ENCODE data around the gene ALOX12. TPM values are rescaled to one million over a fixed set of nuclear protein-coding genes. Genes with fewer than 3 reads are reported as not detected.

The ALOX12 gene
- total RNA-seq, 1 experiment from 2014 or later: not detected

- Histone ChIP-seq H3K4me3 (replicated peaks in 1 of 2; ENCODE audit: low read depth in 1 of 2, low read length in 2 of 2) (no peak overlapping the region), H3K79me2 (ENCODE audit: insufficient read depth, low read length) (no peaks in the 10 kb centered on the region), H3K27ac (ENCODE audit: low read depth, low read length) (no peak overlapping the region), H3K9me2 (ENCODE audit: insufficient read depth) (no peaks in the 10 kb centered on the region), H4K20me1 (ENCODE audit: insufficient read depth) (no peaks in the 10 kb centered on the region), H3K4me1 (ENCODE audit: control insufficient read depth in 1 of 2, insufficient read depth in 2 of 2, low read length in 2 of 2) (no peaks in the 10 kb centered on the region), H2AFZ (ENCODE audit: low read depth, low read length, poor library complexity, severe bottlenecking) (no peak overlapping the region), H3K36me3 (ENCODE audit: control insufficient read depth in 1 of 2, insufficient read depth in 2 of 2, low read length in 2 of 2) (peaks cover 11 to 14% of the 10 kb centered on the region in 2 experiments; a peak in 3 of 4 replicates), H3K4me2 (ENCODE audit: low read length) (no peak overlapping the region), H3K9me3 (ENCODE audit: control insufficient read depth in 1 of 2, insufficient read depth in 1 of 2, low read depth in 1 of 2, low read length in 2 of 2) (no peaks in the 10 kb centered on the region), H3K9ac (ENCODE audit: low read length) (no peak overlapping the region), H3K27me3 (ENCODE audit: insufficient read depth, low read length) (no peaks in the 10 kb centered on the region)
- intact Hi-C loops (cut with micrococcal nuclease): no loop called here
- no peak for ATAC-seq
- RAD21 ChIA-PET (ENCODE audit: low non-redundant PET in 1 of 2, low total read pairs in 2 of 2, uncharacterized antibody in 2 of 2, unreplicated experiment in 2 of 2): no interaction called here
- no peak for TF ChIP-seq TCF7L2 (IDR thresholded peaks at IDR 0.05; ENCODE audit: borderline replicate concordance, extremely low read depth, insufficient read depth, insufficient read length)
- no peak for TF ChIP-seq SP1 (IDR thresholded peaks at IDR 0.05; ENCODE audit: low read depth)
- no peak for TF ChIP-seq RAD21 (IDR thresholded peaks at IDR 0.05; ENCODE audit: low read depth)
- TF ChIP-seq JUND (IDR thresholded peaks at IDR 0.05): no peak
- no peak for TF ChIP-seq EGR1 (IDR thresholded peaks at IDR 0.05; ENCODE audit: low read depth)
- no peak for TF ChIP-seq MAX (IDR thresholded peaks at IDR 0.05)
- TF ChIP-seq EZH2phosphoT487 (IDR thresholded peaks at IDR 0.05; ENCODE audit: borderline replicate concordance): no peak
- TF ChIP-seq SIN3A (IDR thresholded peaks at IDR 0.05; ENCODE audit: low read depth): no peak
- no peak for TF ChIP-seq ZBTB33 (IDR thresholded peaks at IDR 0.05; ENCODE audit: extremely low read depth, insufficient replicate concordance, low read length)
- no peak for TF ChIP-seq CEBPB (IDR thresholded peaks at IDR 0.05; ENCODE audit: low read depth)
- POLR2A ChIA-PET: no interaction called here
- CTCF ChIA-PET: no interaction called here
- DNase-seq (ENCODE audit: low read depth, low spot score): no peak
- BruUV-seq (replicated peaks): no TSS peak
Observed at GRCh38 chr17:6998855-6999508, 3.1 kb downstream of the ALOX12 start.

Measured in HCT116 (cell line).